Hepatocyte (in vitro differentiated cells): ENCODE results near the gene HNRNPUL1.

Experiments used
- EZH2phosphoT487 ChIP-seq: fragments of 200-600 bp; sonication (generic); IDR thresholded peaks from one replicate; pipeline ENCODE4 v1.6.1; 2018; ENCODE audit warnings: antibody characterized with exemption, mild to moderate bottlenecking, low read depth, moderate library complexity; ENCODE audit not compliant: unreplicated experiment, severe bottlenecking
- TF ChIP-seq, protein P1 (sequence below): fragments of 200-600 bp; sonication (generic); IDR thresholded peaks from 2 replicates; pipeline ENCODE4 v1.5.1; 2016; ENCODE audit warnings: antibody characterized with exemption, mild to moderate bottlenecking; ENCODE audit not compliant: poor library complexity

DNA sequence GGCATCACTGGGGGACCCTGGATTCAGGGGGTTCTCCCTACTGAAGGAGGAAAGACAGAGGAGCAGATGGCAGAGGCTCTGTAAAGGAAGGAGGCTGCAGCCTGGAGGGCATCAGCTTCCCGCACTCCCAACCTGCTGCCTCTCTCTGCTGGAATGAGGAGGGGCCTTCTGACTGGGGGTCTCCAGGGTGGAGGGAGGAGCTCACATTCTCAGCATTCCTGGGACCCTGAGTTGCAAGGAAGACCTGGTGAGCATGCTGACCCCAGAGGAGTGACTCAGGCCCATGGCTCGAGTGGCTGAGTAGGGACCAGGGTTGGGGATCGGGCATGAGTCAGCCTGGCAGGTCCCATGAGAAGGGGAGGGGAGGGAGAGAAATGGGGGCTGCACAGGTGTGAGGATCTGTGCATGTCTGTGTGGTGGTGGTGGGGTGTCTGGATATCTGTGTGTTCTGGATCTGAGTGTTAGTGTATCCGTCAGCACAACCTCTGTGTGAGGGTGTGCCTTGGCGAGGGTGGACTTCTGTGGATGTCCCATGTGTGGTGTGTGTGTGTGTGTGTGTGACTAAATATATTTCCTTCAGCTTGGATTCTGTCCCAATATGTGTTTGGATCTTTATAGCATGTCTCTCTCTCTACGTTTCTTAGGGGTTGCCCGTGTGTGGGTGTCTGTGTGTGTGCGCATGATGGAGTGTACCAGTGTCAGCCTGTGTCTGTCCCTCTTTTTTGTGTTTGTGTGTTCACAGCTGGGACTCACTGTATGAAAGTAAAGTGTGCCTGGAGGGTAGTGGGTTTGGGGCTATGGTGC is 40.5 kb upstream of the HNRNPUL1 start:
- TF ChIP-seq EZH2phosphoT487 = no peak
- TF ChIP-seq, protein P1, sequence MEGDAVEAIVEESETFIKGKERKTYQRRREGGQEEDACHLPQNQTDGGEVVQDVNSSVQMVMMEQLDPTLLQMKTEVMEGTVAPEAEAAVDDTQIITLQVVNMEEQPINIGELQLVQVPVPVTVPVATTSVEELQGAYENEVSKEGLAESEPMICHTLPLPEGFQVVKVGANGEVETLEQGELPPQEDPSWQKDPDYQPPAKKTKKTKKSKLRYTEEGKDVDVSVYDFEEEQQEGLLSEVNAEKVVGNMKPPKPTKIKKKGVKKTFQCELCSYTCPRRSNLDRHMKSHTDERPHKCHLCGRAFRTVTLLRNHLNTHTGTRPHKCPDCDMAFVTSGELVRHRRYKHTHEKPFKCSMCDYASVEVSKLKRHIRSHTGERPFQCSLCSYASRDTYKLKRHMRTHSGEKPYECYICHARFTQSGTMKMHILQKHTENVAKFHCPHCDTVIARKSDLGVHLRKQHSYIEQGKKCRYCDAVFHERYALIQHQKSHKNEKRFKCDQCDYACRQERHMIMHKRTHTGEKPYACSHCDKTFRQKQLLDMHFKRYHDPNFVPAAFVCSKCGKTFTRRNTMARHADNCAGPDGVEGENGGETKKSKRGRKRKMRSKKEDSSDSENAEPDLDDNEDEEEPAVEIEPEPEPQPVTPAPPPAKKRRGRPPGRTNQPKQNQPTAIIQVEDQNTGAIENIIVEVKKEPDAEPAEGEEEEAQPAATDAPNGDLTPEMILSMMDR = no peak
